SU-DHL-6 (cell line): ENCODE measurements around the gene PGBD2.

Experiments
- CTCF ChIP-seq: fragments of 200-600 bp; sonication (generic); IDR thresholded peaks from one replicate; pipeline ENCODE4 v1.5.1; 2017; ENCODE audit warnings: antibody characterized with exemption, mild to moderate bottlenecking, low read length, moderate library complexity; ENCODE audit not compliant: insufficient read depth, poor library complexity, severe bottlenecking
- EZH2phosphoT487 ChIP-seq: fragments of 200-600 bp; sonication (generic), shearing (Covaris generic); conservative IDR thresholded peaks from 2 replicates; pipeline ENCODE4 v1.6.1; 2018; ENCODE audit warnings: mild to moderate bottlenecking, antibody characterized with exemption, low read length, moderate library complexity, mixed read lengths

- TF ChIP-seq CTCF (no peak), EZH2phosphoT487 (no peak)
These were observed 32.0 kb upstream of the PGBD2 start for GRCh38 chr1:248873993-248874533.
